Measurements from ENCODE around the gene FBXL12.
A peak's percentile ranks its signal among the peaks of the same experiment; 100 is the strongest.
"Not testable (repeated sequence)": the region's sequence is repeated elsewhere in the genome, so short reads cannot be mapped to it uniquely, and the experiment has no call there.

The FBXL12 gene

GRCh38 chr19:9792206-9793070, 26.4 kb downstream of the FBXL12 start:
- peak; percentile 90 for DNase-seq (ENCODE audit: low read depth)

GRCh38 chr19:9791552-9792205, 27.2 kb downstream of the FBXL12 start:
- DNase-seq (ENCODE audit: low read depth), result peak; percentile 94

- not testable (repeated sequence) for DNase-seq (ENCODE audit: low read depth)
Measured at GRCh38 chr19:9791073-9791367, 27.9 kb downstream of the FBXL12 start.

GRCh38 chr19:9789579-9789978, 29.3 kb downstream of the FBXL12 start:
- not testable (repeated sequence) for DNase-seq (ENCODE audit: low read depth)

GRCh38 chr19:9789066-9789465, 29.8 kb downstream of the FBXL12 start:
- no peak for DNase-seq (ENCODE audit: low read depth)

- DNase-seq (ENCODE audit: low read depth), result not testable (repeated sequence)
Measured at GRCh38 chr19:9788604-9789003, 30.3 kb downstream of the FBXL12 start.

GRCh38 chr19:9786819-9787218, 32.1 kb downstream of the FBXL12 start:
- DNase-seq (ENCODE audit: low read depth), result no peak

- DNase-seq (ENCODE audit: low read depth), result no peak
Measured at GRCh38 chr19:9786342-9786741, 32.5 kb downstream of the FBXL12 start.

- peak; percentile 96 for DNase-seq (ENCODE audit: low read depth)
Measured at GRCh38 chr19:9785367-9786331, 33.2 kb downstream of the FBXL12 start.

GRCh38 chr19:9784163-9784496, 34.7 kb downstream of the FBXL12 start:
- DNase-seq (ENCODE audit: low read depth), result not testable (repeated sequence)

GRCh38 chr19:9782338-9782737, 36.5 kb downstream of the FBXL12 start:
- DNase-seq (ENCODE audit: low read depth), result peak; percentile 47

GRCh38 chr19:9768175-9769112, 50.4 kb downstream of the FBXL12 start, which contains the start of gene ZNF846:
ZNF846 (minus strand) TSS chr19:9768738; CDS start chr19:9764950, 3,788 bp downstream.
- peak; percentile 99 for DNase-seq (ENCODE audit: low read depth)
